ENCODE results near the gene DNAJB4. TPM values are rescaled to one million over a fixed set of nuclear protein-coding genes. Genes with fewer than 3 reads are reported as not detected.

Gene DNAJB4
- total RNA-seq, 1 experiment from 2014 or later: 23.4 TPM

GRCh38 chr1:78045926-78046778 is 41.4 kb downstream of the DNAJB4 start, which contains the start of gene GIPC2 (continued):
- TF ChIP-seq E2F1 (CRISPR knock-in tag; IDR thresholded peaks at IDR 0.05) (0 out of 2 replicates have a peak, but pooled peaks have one; percentile 66), CTCF (IDR thresholded peaks at IDR 0.05) (no peak), ZNF396 (CRISPR knock-in tag; IDR thresholded peaks at IDR 0.05; ENCODE audit: borderline replicate concordance) (no peak), HMGA2 (CRISPR knock-in tag; IDR thresholded peaks at IDR 0.05) (no peak), ELF4 (CRISPR knock-in tag; IDR thresholded peaks at IDR 0.05; ENCODE audit: low read depth) (no peak), GABPB1 (CRISPR knock-in tag; IDR thresholded peaks at IDR 0.05) (no peak), MAX (CRISPR knock-in tag; IDR thresholded peaks at IDR 0.05) (peak; percentile 84), TP53 (CRISPR knock-in tag; IDR thresholded peaks at IDR 0.05) (no peak), TEAD4 (CRISPR knock-in tag; IDR thresholded peaks at IDR 0.05) (no peak; the same call in 1 of the 2 replicates), CDX4 (CRISPR knock-in tag; IDR thresholded peaks at IDR 0.05; ENCODE audit: borderline replicate concordance) (no peak), MYBL2 (CRISPR knock-in tag; IDR thresholded peaks at IDR 0.05) (0 out of 2 replicates have a peak, but pooled peaks have one; percentile 58), NFE2L1 (CRISPR knock-in tag; IDR thresholded peaks at IDR 0.05) (0 out of 2 replicates have a peak, but pooled peaks have one; percentile 7), RORB (CRISPR knock-in tag; IDR thresholded peaks at IDR 0.05) (no peak), SP1 (CRISPR knock-in tag; conservative IDR thresholded peaks at IDR 0.05) (no peak), ETV6 (CRISPR knock-in tag; IDR thresholded peaks at IDR 0.05) (peak; percentile 61)
- TF ChIP-seq, protein P1, sequence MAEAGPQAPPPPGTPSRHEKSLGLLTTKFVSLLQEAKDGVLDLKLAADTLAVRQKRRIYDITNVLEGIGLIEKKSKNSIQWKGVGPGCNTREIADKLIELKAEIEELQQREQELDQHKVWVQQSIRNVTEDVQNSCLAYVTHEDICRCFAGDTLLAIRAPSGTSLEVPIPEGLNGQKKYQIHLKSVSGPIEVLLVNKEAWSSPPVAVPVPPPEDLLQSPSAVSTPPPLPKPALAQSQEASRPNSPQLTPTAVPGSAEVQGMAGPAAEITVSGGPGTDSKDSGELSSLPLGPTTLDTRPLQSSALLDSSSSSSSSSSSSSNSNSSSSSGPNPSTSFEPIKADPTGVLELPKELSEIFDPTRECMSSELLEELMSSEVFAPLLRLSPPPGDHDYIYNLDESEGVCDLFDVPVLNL (CRISPR knock-in tag; IDR thresholded peaks at IDR 0.05; ENCODE audit: borderline replicate concordance, low read depth): no peak
- TF ChIP-seq, protein P2, sequence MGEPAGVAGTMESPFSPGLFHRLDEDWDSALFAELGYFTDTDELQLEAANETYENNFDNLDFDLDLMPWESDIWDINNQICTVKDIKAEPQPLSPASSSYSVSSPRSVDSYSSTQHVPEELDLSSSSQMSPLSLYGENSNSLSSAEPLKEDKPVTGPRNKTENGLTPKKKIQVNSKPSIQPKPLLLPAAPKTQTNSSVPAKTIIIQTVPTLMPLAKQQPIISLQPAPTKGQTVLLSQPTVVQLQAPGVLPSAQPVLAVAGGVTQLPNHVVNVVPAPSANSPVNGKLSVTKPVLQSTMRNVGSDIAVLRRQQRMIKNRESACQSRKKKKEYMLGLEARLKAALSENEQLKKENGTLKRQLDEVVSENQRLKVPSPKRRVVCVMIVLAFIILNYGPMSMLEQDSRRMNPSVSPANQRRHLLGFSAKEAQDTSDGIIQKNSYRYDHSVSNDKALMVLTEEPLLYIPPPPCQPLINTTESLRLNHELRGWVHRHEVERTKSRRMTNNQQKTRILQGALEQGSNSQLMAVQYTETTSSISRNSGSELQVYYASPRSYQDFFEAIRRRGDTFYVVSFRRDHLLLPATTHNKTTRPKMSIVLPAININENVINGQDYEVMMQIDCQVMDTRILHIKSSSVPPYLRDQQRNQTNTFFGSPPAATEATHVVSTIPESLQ (CRISPR knock-in tag; IDR thresholded peaks at IDR 0.05): no peak
- TF ChIP-seq, protein P3, sequence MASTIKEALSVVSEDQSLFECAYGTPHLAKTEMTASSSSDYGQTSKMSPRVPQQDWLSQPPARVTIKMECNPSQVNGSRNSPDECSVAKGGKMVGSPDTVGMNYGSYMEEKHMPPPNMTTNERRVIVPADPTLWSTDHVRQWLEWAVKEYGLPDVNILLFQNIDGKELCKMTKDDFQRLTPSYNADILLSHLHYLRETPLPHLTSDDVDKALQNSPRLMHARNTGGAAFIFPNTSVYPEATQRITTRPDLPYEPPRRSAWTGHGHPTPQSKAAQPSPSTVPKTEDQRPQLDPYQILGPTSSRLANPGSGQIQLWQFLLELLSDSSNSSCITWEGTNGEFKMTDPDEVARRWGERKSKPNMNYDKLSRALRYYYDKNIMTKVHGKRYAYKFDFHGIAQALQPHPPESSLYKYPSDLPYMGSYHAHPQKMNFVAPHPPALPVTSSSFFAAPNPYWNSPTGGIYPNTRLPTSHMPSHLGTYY (CRISPR knock-in tag; IDR thresholded peaks at IDR 0.05): no peak
- TF ChIP-seq, protein P4, sequence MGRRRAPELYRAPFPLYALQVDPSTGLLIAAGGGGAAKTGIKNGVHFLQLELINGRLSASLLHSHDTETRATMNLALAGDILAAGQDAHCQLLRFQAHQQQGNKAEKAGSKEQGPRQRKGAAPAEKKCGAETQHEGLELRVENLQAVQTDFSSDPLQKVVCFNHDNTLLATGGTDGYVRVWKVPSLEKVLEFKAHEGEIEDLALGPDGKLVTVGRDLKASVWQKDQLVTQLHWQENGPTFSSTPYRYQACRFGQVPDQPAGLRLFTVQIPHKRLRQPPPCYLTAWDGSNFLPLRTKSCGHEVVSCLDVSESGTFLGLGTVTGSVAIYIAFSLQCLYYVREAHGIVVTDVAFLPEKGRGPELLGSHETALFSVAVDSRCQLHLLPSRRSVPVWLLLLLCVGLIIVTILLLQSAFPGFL (CRISPR knock-in tag; IDR thresholded peaks at IDR 0.05; ENCODE audit: borderline replicate concordance): no peak
- TF ChIP-seq, protein P5, sequence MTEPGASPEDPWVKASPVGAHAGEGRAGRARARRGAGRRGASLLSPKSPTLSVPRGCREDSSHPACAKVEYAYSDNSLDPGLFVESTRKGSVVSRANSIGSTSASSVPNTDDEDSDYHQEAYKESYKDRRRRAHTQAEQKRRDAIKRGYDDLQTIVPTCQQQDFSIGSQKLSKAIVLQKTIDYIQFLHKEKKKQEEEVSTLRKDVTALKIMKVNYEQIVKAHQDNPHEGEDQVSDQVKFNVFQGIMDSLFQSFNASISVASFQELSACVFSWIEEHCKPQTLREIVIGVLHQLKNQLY (CRISPR knock-in tag; IDR thresholded peaks at IDR 0.05): no peak
- TF ChIP-seq, protein P6, sequence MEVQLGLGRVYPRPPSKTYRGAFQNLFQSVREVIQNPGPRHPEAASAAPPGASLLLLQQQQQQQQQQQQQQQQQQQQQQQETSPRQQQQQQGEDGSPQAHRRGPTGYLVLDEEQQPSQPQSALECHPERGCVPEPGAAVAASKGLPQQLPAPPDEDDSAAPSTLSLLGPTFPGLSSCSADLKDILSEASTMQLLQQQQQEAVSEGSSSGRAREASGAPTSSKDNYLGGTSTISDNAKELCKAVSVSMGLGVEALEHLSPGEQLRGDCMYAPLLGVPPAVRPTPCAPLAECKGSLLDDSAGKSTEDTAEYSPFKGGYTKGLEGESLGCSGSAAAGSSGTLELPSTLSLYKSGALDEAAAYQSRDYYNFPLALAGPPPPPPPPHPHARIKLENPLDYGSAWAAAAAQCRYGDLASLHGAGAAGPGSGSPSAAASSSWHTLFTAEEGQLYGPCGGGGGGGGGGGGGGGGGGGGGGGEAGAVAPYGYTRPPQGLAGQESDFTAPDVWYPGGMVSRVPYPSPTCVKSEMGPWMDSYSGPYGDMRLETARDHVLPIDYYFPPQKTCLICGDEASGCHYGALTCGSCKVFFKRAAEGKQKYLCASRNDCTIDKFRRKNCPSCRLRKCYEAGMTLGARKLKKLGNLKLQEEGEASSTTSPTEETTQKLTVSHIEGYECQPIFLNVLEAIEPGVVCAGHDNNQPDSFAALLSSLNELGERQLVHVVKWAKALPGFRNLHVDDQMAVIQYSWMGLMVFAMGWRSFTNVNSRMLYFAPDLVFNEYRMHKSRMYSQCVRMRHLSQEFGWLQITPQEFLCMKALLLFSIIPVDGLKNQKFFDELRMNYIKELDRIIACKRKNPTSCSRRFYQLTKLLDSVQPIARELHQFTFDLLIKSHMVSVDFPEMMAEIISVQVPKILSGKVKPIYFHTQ (CRISPR knock-in tag; IDR thresholded peaks at IDR 0.05): no peak
- TF ChIP-seq, protein P7, sequence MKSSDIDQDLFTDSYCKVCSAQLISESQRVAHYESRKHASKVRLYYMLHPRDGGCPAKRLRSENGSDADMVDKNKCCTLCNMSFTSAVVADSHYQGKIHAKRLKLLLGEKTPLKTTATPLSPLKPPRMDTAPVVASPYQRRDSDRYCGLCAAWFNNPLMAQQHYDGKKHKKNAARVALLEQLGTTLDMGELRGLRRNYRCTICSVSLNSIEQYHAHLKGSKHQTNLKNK (CRISPR knock-in tag; IDR thresholded peaks at IDR 0.05): no peak
- TF ChIP-seq, protein P8, sequence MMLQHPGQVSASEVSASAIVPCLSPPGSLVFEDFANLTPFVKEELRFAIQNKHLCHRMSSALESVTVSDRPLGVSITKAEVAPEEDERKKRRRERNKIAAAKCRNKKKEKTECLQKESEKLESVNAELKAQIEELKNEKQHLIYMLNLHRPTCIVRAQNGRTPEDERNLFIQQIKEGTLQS (CRISPR knock-in tag; conservative IDR thresholded peaks at IDR 0.05): no peak
